HG03108 (cell line): ENCODE measurements around the gene KCNH8.
"Not testable (repeated sequence)": the region's sequence is repeated elsewhere in the genome, so short reads cannot be mapped to it uniquely, and the experiment has no call there.

Source experiments
- ATAC-seq: cut with Tn5 transposase; IDR thresholded peaks from one replicate; pipeline ENCODE4 v1.9.1; 2021; ENCODE audit warnings: moderate library complexity; ENCODE audit not compliant: unreplicated experiment

The KCNH8 gene

GRCh38 chr3:19171794-19172193 lies 23.5 kb downstream of the KCNH8 start:
- ATAC-seq: no peak

GRCh38 chr3:19173945-19174344 lies 25.6 kb downstream of the KCNH8 start:
- ATAC-seq: no peak

- no peak for ATAC-seq
Observed at GRCh38 chr3:19183584-19183983, 35.3 kb downstream of the KCNH8 start.

GRCh38 chr3:19190126-19190525 lies 41.8 kb downstream of the KCNH8 start:
- ATAC-seq: no peak

GRCh38 chr3:19190602-19191001 lies 42.3 kb downstream of the KCNH8 start:
- ATAC-seq: peak; percentile 63

GRCh38 chr3:19199131-19199530 lies 50.8 kb downstream of the KCNH8 start:
- no peak for ATAC-seq

GRCh38 chr3:19202303-19202702 lies 54.0 kb downstream of the KCNH8 start:
- no peak for ATAC-seq

- no peak for ATAC-seq
Observed at GRCh38 chr3:19202754-19203153, 54.4 kb downstream of the KCNH8 start.

- ATAC-seq: no peak
Observed at GRCh38 chr3:19206540-19206939, 58.2 kb downstream of the KCNH8 start.

- ATAC-seq: no peak
Observed at GRCh38 chr3:19213603-19214220, 65.4 kb downstream of the KCNH8 start.

GRCh38 chr3:19215427-19215826 lies 67.1 kb downstream of the KCNH8 start:
- no peak for ATAC-seq

GRCh38 chr3:19216669-19217337 lies 68.5 kb downstream of the KCNH8 start:
- ATAC-seq: no peak

- no peak for ATAC-seq
Observed at GRCh38 chr3:19220311-19220710, 72.0 kb downstream of the KCNH8 start.

GRCh38 chr3:19221081-19221480 lies 72.8 kb downstream of the KCNH8 start:
- ATAC-seq: no peak

- ATAC-seq: no peak
Observed at GRCh38 chr3:19226479-19226878, 78.2 kb downstream of the KCNH8 start.

- ATAC-seq: no peak
Observed at GRCh38 chr3:19228167-19228566, 79.9 kb downstream of the KCNH8 start.

- ATAC-seq: no peak
Observed at GRCh38 chr3:19229086-19229485, 80.8 kb downstream of the KCNH8 start.

GRCh38 chr3:19229881-19230280 lies 81.6 kb downstream of the KCNH8 start:
- ATAC-seq: not testable (repeated sequence)

- ATAC-seq: no peak
Observed at GRCh38 chr3:19231792-19232461, 83.6 kb downstream of the KCNH8 start.

- no peak for ATAC-seq
Observed at GRCh38 chr3:19232566-19232965, 84.3 kb downstream of the KCNH8 start.

- ATAC-seq: not testable (repeated sequence)
Observed at GRCh38 chr3:19233882-19234784, 85.8 kb downstream of the KCNH8 start.
